Hypothalamus (tissue), 51 donors: ENCODE results near the gene LMF2.

Experiments used
- DNase-seq, 51 donors: peaks; one replicate each; lab custom pipeline; 2025; lab: John Stamatoyannopoulos, UW

Gene LMF2

GRCh38 chr22:50468626-50469025 lies 38.9 kb downstream of the LMF2 start:
- no peak for DNase-seq

- DNase-seq, result no peak
Measured at GRCh38 chr22:50467773-50468440, 39.6 kb downstream of the LMF2 start.

- DNase-seq, result no peak
Measured at GRCh38 chr22:50467341-50467740, 40.2 kb downstream of the LMF2 start.

GRCh38 chr22:50465066-50465930 lies 42.2 kb downstream of the LMF2 start:
- DNase-seq, result no peak

GRCh38 chr22:50464451-50464850 lies 43.1 kb downstream of the LMF2 start:
- no peak for DNase-seq

- DNase-seq, result no peak
Measured at GRCh38 chr22:50463188-50463900, 44.2 kb downstream of the LMF2 start.

- no peak for DNase-seq
Measured at GRCh38 chr22:50461979-50462540, 45.4 kb downstream of the LMF2 start.

GRCh38 chr22:50461536-50461935 lies 46.0 kb downstream of the LMF2 start:
- no peak for DNase-seq

- DNase-seq, result no peak
Measured at GRCh38 chr22:50460938-50461337, 46.6 kb downstream of the LMF2 start.

- no peak for DNase-seq
Measured at GRCh38 chr22:50459496-50460140, 47.9 kb downstream of the LMF2 start.

GRCh38 chr22:50459016-50459415 lies 48.5 kb downstream of the LMF2 start:
- DNase-seq, result no peak

GRCh38 chr22:50456466-50457234 lies 50.9 kb downstream of the LMF2 start:
- DNase-seq, result no peak

GRCh38 chr22:50456026-50456425 lies 51.5 kb downstream of the LMF2 start:
- DNase-seq, result no peak

- DNase-seq, result no peak
Measured at GRCh38 chr22:50455201-50455600, 52.3 kb downstream of the LMF2 start.

GRCh38 chr22:50454556-50455075 lies 52.9 kb downstream of the LMF2 start:
- no peak for DNase-seq
